Lung (tissue), 12 donors: ENCODE measurements around the gene GRAMD1A. TPM values are rescaled to one million over a fixed set of nuclear protein-coding genes. Genes with fewer than 3 reads are reported as not detected.

ENCODE experiments used
- ATAC-seq: fragments of 200-7000 bp; cut with Tn5 transposase; one replicate; pipeline ENCODE4 v1.9.1; 2020; ENCODE audit warnings: moderate number of reproducible peaks; ENCODE audit not compliant: insufficient read depth, low FRiP score
- DNase-seq, 3 donors: peaks; one replicate each; pipeline ENCODE4 v3.0.0-alpha.2; 2013 to 2017
- H3K27ac ChIP-seq, 2 donors: one replicate each; pipeline ENCODE4 v1.5.1; 2013; ENCODE audit warnings: mild to moderate bottlenecking in 2 of 2, moderate library complexity in 2 of 2, control low read depth in 1 of 2, inconsistent platforms in 1 of 2, low read depth in 1 of 2, low read length in 1 of 2
- H3K27me3 ChIP-seq, 3 donors: one replicate each; pipeline ENCODE4 v1.5.1; 2013; ENCODE audit warnings: low read length in 2 of 3; ENCODE audit not compliant: control insufficient read depth in 3 of 3, insufficient read depth in 3 of 3
- H3K36me3 ChIP-seq, 4 donors: one replicate each; pipeline ENCODE4 v1.5.1; 2013; ENCODE audit warnings: low read length in 4 of 4, mild to moderate bottlenecking in 1 of 4, moderate library complexity in 1 of 4; ENCODE audit not compliant: control insufficient read depth in 4 of 4, insufficient read depth in 4 of 4
- H3K4me1 ChIP-seq, 5 donors: one replicate each; pipeline ENCODE4 v1.5.1; 2013; ENCODE audit warnings: low read length in 5 of 5, mild to moderate bottlenecking in 2 of 5, moderate library complexity in 1 of 5; ENCODE audit not compliant: control insufficient read depth in 5 of 5, insufficient read depth in 5 of 5
- H3K4me3 ChIP-seq: one replicate; pipeline ENCODE4 v1.5.1; 2013; ENCODE audit warnings: mild to moderate bottlenecking, control low read depth, moderate library complexity
- H3K9ac ChIP-seq, 2 donors: one replicate each; pipeline ENCODE4 v1.5.1; 2013; ENCODE audit warnings: low read length in 2 of 2, control low read depth in 1 of 2; ENCODE audit not compliant: insufficient read depth in 1 of 2
- H3K9me3 ChIP-seq, 4 donors: one replicate each; pipeline ENCODE4 v1.5.1; 2013; ENCODE audit warnings: low read length in 3 of 4, mild to moderate bottlenecking in 1 of 4, moderate library complexity in 1 of 4; ENCODE audit not compliant: control insufficient read depth in 4 of 4, insufficient read depth in 3 of 4
- CTCF ChIP-seq: IDR thresholded peaks from 2 replicates; pipeline ENCODE4 v1.5.1; 2012; ENCODE audit warnings: mild to moderate bottlenecking; ENCODE audit errors: control extremely low read depth, extremely low read depth
- WGBS, 2 donors: extraction: QIAGEN DNeasy Blood & Tissue Kit; methylation state at CpG; one replicate each; pipeline ENCODE4 v1.1.7; 2013; 5-methylcytosine and 5-hydroxymethylcytosine counted together
- polyA plus RNA-seq, 2 donors: library from polyadenylated mRNA; stranded (reverse); fragments of 200-250 nt; gene quantifications; one replicate each; pipeline ENCODE4 v1.2.1, GENCODE V29; 2013
- total RNA-seq, 2 donors: library from RNA; depleted of rRNA in 1 of 2; stranded (reverse); fragments of >200 nt in 1 of 2; gene quantifications; one replicate each; pipeline ENCODE4 v1.2.1, GENCODE V29; 2014 to 2021
- donor health status: control.
- donor health status: control.
- donor health status: Bipolar disorder and iron deficiency.
- donor health status: healthy.
- donor health status: DM: yes; HTN: yes; CAD: no.

The GRAMD1A gene
- total and polyA plus RNA-seq, 4 donors = 92.2 to 217 (median 133) TPM

GRCh38 chr19:35022460-35022859, 22.3 kb downstream of the GRAMD1A start:
- Histone ChIP-seq H3K4me3 (no peak overlapping the region), H3K36me3 (peaks cover 23 to 89% (median 39%) of the 10 kb centered on the region in 4 donors), H3K9me3 (no peaks in the 10 kb centered on the region), H3K4me1 (no peaks in the 10 kb centered on the region), H3K27ac (no peak overlapping the region), H3K27me3 (no peaks in the 10 kb centered on the region), H3K9ac (no peak overlapping the region)
- DNase-seq (peak in 1 of 3 donors; percentile 45), ATAC-seq (no peak)
- TF ChIP-seq CTCF = no peak
- 82 to 85% methylated on average over 14 of the region's 14 CpGs for WGBS, 2 donors

DNA sequence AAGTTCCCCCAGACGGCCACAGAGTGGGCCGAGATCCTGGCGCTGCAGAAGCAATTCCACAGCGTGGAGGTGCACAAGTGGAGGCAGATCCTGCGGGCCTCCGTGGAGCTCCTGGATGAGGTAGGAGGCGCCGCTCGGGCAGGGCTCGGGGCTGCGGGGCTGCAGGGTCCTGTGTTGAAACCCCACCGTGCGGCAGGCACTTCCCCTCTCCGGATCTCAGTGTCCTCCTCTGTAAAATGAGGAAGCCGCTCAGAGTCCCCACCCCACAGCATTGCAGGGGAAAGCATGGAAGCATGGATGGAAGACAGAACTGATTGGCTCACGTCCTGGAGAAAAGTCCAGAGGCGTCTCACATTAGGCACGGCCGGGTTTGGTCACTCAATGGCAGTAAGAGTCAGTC, 23.3 kb downstream of the GRAMD1A start:
- H3K36me3 ChIP-seq = peaks cover 21 to 88% (median 39%) of the 10 kb centered on the region in 4 donors
- no peak for ATAC-seq
- no peak overlapping the region for H3K27ac ChIP-seq
- no peaks in the 10 kb centered on the region for H3K4me1 ChIP-seq
- no peak for TF ChIP-seq CTCF
- 48 to 78% methylated on average over 19 of the region's 19 CpGs for WGBS, 2 donors
- H3K9ac ChIP-seq = no peak overlapping the region
- H3K4me3 ChIP-seq = no peak overlapping the region
- H3K27me3 ChIP-seq = no peaks in the 10 kb centered on the region
- no peaks in the 10 kb centered on the region for H3K9me3 ChIP-seq
- no peak for DNase-seq

DNA sequence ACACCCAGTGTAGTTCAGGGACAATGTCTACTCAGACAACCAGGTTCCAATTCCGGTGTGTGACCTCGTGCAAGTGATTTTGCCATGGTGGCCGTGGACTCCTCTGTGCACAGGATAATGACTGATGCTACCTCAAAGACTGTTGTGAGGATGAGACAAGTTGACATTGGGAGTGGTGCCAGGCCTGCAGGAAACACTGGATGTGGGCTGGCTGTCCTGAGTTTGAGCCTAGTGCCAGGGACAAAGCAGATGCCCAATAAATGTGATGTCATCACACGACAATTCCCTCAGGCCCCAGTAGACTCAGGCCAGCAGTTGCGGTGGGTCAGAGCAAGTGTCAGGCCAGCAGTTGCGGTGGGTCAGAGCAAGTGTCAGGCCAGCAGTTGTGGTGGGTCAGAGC, 24.0 kb downstream of the GRAMD1A start:
- no peak overlapping the region for H3K9ac ChIP-seq
- no peak overlapping the region for H3K4me3 ChIP-seq
- peaks cover 14 to 81% (median 34%) of the 10 kb centered on the region in 4 donors for H3K36me3 ChIP-seq
- no peaks in the 10 kb centered on the region for H3K4me1 ChIP-seq
- ATAC-seq = no peak
- 84 to 94% methylated on average over 6 of the region's 6 CpGs for WGBS, 2 donors
- no peak for DNase-seq
- H3K9me3 ChIP-seq = no peaks in the 10 kb centered on the region
- H3K27ac ChIP-seq = peak overlapping the region in 1 of 2 donors; percentile 25
- TF ChIP-seq CTCF = no peak
- H3K27me3 ChIP-seq = no peaks in the 10 kb centered on the region

GRCh38 chr19:35025969-35026368, 25.8 kb downstream of the GRAMD1A start:
- Histone ChIP-seq H3K9ac (no peak overlapping the region), H3K36me3 (peaks cover 6 to 64% (median 21%) of the 10 kb centered on the region in 4 donors), H3K4me3 (no peak overlapping the region), H3K9me3 (no peaks in the 10 kb centered on the region), H3K4me1 (peaks cover 0 to under 1% (median 0%) of the 10 kb centered on the region in 5 donors), H3K27ac (no peak overlapping the region), H3K27me3 (peaks cover 0 to 5% (median 3%) of the 10 kb centered on the region in 3 donors)
- no peak for ATAC-seq
- WGBS, 2 donors = 93 to 95% methylated on average over 21 of the region's 21 CpGs
- DNase-seq = no peak
- TF ChIP-seq CTCF = no peak
